Activated naive CD4-positive, alpha-beta T cell treated with anti-CD3 and anti-CD28 coated beads, Interleukin-2, amount 50 U/mL, for 72 hours (primary cell): ENCODE results near the gene SDR42E1. TPM values are rescaled to one million over a fixed set of nuclear protein-coding genes. Genes with fewer than 3 reads are reported as not detected.
"Not testable (repeated sequence)": the region's sequence is repeated elsewhere in the genome, so short reads cannot be mapped to it uniquely, and the experiment has no call there.

Source experiments
- ATAC-seq, 2 donors: fragments of 150-1000 bp; cut with Tn5 transposase; 2 replicates each; pipeline ENCODE4 v1.10.0; 2021; ENCODE audit warnings: mild to moderate bottlenecking in 2 of 2, moderate library complexity in 2 of 2
- DNase-seq, 2 donors: peaks; one replicate each; pipeline ENCODE4 v3.0.0; 2021 to 2022; ENCODE audit warnings: low spot score in 2 of 2
- H3K27ac Mint-ChIP-seq, 2 donors: one replicate each; pipeline ENCODE4 v1.8.0; 2022; ENCODE audit warnings: mild to moderate bottlenecking in 2 of 2, mixed read lengths in 2 of 2
- H3K36me3 Mint-ChIP-seq, 2 donors: one replicate each; pipeline ENCODE4 v1.8.0; 2022; ENCODE audit warnings: mixed read lengths in 2 of 2
- H3K9me3 Mint-ChIP-seq, 2 donors: one replicate each; pipeline ENCODE4 v1.8.0; 2022; ENCODE audit warnings: mixed read lengths in 2 of 2
- total RNA-seq, 2 donors: library from RNA; stranded (reverse); gene quantifications; one replicate each; pipeline ENCODE4 v1.2.3, GENCODE V29; 2022

The SDR42E1 gene
- total RNA-seq, 2 donors from 2014 or later, result 0.07 to 11.0 TPM

DNA sequence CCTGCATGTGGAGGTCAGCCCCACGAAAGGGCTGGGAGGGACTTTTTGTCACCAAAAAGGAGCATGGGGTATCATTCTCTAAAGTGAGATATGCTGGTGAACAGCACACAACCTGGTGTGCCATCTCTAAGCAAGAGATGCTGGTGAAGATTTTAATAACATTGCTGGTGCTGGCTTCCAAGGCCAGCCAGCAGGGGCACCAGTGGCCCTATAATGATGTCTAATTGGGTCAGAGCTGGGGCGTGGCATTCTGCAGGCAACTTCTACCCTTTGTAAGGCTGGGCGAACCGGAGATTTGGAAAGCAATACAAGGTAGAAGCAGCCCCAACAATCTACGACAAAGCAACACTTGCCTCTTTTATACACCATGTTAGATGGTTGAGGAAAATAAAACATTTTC lies 16.8 kb downstream of the SDR42E1 start:
- DNase-seq (no peak), ATAC-seq (no peak)
- peaks cover 6 to 7% of the 10 kb centered on the region in 2 donors for H3K36me3 Mint-ChIP-seq
- H3K9me3 Mint-ChIP-seq, result no peaks in the 10 kb centered on the region
- no peak overlapping the region for H3K27ac Mint-ChIP-seq

DNA sequence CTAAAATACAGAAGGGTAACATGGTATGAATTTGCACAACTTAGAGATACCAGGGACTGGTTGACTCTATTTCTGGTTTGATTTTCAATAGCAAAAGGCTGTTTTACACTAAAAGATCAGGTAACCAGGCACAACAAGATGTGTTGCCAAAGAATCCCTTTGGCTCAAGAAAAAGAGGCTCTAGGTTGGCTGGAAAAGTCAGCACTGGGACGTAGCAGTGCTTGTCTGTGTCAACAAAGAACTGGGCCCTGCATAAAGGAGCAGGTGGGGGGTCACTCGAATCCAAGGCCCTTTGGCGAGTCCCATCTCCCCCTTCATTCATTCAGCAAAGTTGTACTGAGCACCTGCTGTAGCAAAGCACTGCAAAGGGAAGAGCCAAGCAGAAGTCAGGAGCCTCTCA lies 18.4 kb downstream of the SDR42E1 start:
- Mint-ChIP-seq H3K27ac (no peak overlapping the region), H3K36me3 (no peaks in the 10 kb centered on the region), H3K9me3 (no peaks in the 10 kb centered on the region)
- DNase-seq (no peak), ATAC-seq (no peak)

DNA sequence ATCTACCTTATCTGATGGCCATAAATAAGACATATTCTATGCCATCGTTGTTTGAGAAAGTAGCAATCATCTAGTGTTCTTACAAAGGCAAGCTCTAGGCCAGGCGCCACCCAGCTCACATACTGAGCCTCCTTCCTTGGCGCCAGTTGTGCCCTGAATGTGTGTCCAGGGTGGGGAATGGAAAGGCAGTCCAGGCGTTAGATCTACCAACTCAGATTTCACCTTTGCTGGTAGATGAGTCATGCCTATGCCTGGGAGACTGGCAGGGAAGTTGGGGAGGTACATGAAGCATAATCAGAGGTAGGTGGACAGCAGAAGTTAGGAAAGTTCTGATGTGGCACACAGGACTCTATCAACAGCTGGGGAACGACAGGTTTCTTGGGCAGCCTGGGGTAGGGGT lies 23.6 kb downstream of the SDR42E1 start:
- H3K9me3 Mint-ChIP-seq, result no peaks in the 10 kb centered on the region

DNA sequence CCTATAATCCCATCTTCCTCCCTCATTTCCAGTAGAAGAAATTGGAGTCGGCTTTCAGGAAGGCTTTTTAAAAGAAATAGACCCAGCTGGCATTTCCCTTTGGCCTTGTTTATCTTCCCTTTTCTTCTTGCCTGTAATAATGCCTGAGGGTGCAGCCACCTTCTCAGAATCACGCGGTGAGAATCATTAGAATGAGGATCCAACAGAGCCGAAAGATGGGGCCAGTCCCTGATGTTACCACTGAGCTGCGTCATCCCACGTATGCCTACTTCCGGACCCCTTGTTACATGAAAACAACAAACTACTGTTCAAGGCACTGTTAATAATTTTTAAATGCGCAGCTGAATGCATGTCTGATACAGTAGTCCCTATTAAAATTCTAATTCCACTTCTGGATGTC lies 24.1 kb downstream of the SDR42E1 start:
- Mint-ChIP-seq H3K9me3 (no peaks in the 10 kb centered on the region), H3K27ac (no peak overlapping the region), H3K36me3 (no peaks in the 10 kb centered on the region)
- no peak for DNase-seq
- ATAC-seq, result no peak

More for the DNA sequence above, 23.6 kb downstream of the SDR42E1 start:
- ATAC-seq (no peak), DNase-seq (no peak)
- no peaks in the 10 kb centered on the region for H3K36me3 Mint-ChIP-seq
- no peak overlapping the region for H3K27ac Mint-ChIP-seq

DNA sequence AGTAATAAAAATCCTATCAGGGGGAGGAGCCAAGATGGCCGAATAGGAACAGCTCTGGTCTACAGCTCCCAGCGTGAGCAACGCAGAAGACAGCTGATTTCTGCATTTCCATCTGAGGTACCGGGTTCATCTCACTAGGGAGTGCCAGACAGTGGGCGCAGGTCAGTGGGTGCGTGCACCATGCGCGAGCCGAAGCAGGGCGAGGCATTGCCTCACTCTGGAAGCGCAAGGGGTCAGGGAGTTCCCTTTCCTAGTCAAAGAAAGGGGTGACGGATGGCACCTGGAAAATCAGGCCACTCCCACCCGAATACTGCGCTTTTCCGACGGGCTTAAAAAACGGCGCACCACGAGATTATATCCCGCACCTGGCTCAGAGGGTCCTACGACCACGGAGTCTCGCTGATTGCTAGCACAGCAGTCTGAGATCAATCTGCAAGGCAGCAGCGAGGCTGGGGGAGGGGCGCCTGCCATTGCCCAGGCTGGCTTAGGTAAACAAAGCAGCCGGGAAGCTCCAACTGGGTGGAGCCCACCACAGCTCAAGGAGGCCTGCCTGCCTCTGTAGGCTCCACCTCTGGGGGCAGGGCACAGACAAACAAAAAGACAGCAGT lies 33.8 kb downstream of the SDR42E1 start:
- not testable (repeated sequence) for ATAC-seq, H3K27ac Mint-ChIP-seq, DNase-seq
- Mint-ChIP-seq H3K9me3 (peaks cover 4 to 14% of the 10 kb centered on the region in 2 donors), H3K36me3 (peaks cover 6 to 30% of the 10 kb centered on the region in 2 donors)

DNA sequence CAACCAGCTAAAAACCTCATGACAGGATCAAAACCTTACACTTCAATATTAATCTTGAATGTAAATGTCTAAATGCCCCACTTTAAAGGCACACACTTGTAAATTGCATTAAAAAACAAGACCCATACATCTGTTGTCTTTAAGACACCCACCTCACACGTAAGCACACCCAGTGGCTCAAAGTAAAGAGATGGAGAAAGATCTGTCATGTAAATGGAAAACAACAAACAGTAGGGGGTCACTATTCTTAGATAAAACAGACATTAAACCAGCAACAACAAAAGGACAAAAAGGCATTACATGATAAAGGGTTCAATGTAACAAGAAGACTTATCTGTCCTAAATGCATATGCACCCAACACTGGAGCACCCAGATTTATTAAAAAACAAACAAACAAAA lies 35.6 kb downstream of the SDR42E1 start:
- ATAC-seq (no peak), DNase-seq (no peak)
- no peak overlapping the region for H3K27ac Mint-ChIP-seq
- H3K9me3 Mint-ChIP-seq, result peaks cover 20 to 26% of the 10 kb centered on the region in 2 donors
- peaks cover 6 to 30% of the 10 kb centered on the region in 2 donors for H3K36me3 Mint-ChIP-seq

DNA sequence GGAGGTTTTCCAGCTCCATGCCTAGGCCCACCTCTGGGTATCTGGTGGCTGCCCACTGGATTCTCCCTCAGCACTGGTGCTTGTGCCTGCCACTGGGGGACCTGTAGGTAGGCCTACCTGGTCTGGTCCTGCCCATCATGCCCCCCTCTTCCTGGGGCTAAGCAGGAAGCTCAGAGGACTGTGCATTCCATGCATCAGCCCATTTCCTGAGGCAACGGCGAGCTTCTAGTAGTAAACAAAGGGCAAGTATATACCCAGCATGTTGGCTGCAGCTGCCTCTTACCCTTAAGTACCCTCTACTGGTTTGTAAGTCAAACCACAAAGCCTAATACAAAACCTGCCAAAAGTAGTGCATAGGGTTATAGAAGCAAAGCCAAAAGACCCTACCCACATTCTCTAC lies 37.5 kb downstream of the SDR42E1 start:
- H3K9me3 Mint-ChIP-seq, result peaks cover 25 to 27% of the 10 kb centered on the region in 2 donors
- H3K27ac Mint-ChIP-seq, result no peak overlapping the region
- peaks cover 6 to 37% of the 10 kb centered on the region in 2 donors for H3K36me3 Mint-ChIP-seq
- DNase-seq (no peak), ATAC-seq (no peak)

DNA sequence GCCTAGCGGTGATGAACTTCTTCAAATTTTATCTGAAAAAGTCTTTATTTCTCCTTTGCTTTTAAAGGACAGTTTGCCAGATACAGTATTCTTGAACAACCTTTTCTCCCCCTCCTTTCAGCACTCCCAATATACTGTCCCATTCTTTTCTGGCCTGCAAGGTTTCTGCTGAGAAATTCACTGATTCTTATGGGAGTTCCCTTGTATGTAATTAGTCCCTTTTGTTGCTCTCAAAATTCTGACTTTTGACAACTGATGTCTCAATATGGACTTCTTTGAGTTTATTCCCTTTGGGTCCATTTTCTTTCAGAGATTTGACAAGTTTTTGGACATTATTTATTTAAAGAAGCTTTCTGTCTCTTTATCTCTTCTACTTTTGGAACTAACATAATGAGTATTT lies 39.4 kb downstream of the SDR42E1 start:
- ATAC-seq (no peak), DNase-seq (no peak)
- Mint-ChIP-seq H3K36me3 (peaks cover 2 to 33% of the 10 kb centered on the region in 2 donors), H3K27ac (no peak overlapping the region), H3K9me3 (peaks cover 24 to 25% of the 10 kb centered on the region in 2 donors)

DNA sequence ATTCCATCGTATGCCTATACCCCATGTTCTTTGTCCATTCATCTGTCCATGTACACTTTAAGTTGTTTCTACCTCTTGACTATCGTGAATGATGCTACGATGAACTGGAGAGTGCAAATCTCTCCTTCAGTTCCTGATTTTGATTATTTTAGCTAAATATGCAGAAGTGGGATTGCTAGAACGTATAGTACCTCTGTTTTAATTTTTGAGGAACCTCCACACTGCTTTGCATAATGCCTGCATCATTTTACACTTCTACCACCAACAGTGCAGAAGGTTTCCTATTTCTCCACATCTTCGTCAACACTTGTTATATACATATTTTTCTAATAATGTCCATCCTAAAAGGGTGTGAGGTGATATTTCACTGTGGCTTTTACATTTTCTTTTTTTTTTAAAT lies 43.9 kb downstream of the SDR42E1 start:
- peaks cover 13 to 21% of the 10 kb centered on the region in 2 donors for H3K9me3 Mint-ChIP-seq

DNA sequence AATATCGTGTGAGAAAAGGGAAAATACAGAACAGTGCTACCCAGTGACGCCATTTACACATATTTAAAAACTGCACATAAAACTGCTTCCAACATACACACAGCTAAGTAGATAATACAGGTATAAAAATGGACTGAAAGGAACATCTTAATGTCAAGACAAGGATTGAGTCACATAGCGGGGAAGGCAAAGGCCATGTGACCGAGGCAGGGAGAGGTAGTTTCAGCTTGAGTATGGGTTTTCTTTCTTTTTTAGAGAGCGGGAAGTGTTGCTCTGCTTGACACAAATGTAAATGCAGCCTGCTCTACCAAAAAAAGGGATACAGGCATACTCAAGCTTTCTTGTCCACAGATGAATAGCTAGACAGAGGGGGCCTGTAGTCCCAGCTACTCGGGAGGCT lies 46.5 kb downstream of the SDR42E1 start:
- no peak overlapping the region for H3K27ac Mint-ChIP-seq
- ATAC-seq (no peak), DNase-seq (no peak)
- peaks cover 0 to 5% of the 10 kb centered on the region in 2 donors for H3K9me3 Mint-ChIP-seq
- H3K36me3 Mint-ChIP-seq, result peaks cover 0 to 7% of the 10 kb centered on the region in 2 donors

More for the DNA sequence above, 43.9 kb downstream of the SDR42E1 start:
- DNase-seq (no peak), ATAC-seq (no peak)
- Mint-ChIP-seq H3K36me3 (peaks cover 0 to 7% of the 10 kb centered on the region in 2 donors), H3K27ac (no peak overlapping the region)

DNA sequence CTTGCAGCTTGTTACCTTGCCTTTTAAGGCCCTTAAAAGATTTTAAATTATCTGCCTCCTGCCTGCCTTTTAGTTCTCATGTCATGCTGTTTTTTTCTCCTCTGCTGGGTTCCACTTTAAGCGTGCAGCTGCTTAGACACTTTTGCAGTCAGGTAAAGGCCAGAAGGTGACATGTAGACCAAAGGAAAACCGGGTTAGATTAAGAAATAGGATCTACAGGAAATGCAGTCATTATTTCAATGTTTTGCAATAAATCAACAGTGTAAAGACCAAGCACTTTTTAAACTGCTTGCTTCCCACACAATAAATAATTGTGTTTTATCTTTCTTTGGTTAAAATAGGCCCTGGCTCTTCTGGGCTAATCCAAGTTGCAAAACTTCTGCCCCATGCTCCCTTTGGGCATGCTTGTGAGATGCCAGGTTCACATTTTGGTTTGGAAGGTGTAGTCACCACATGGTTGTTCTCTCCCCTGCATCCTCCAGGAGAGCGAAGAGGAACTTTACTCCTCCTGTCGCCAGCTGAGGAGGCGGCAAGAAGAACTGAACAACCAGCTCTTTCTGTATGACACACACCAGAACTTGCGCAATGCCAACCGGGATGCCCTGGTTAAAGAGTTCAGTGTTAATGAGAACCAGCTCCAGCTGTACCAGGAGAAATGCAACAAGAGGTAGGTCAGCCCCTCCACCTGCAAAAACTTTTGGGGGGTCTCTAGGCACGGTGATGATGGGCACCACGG lies 54.9 kb downstream of the SDR42E1 start:
- no peaks in the 10 kb centered on the region for H3K36me3 Mint-ChIP-seq
- no peak for DNase-seq
- H3K9me3 Mint-ChIP-seq, result peaks cover 7 to 8% of the 10 kb centered on the region in 2 donors
- no peak overlapping the region for H3K27ac Mint-ChIP-seq
- no peak for ATAC-seq

DNA sequence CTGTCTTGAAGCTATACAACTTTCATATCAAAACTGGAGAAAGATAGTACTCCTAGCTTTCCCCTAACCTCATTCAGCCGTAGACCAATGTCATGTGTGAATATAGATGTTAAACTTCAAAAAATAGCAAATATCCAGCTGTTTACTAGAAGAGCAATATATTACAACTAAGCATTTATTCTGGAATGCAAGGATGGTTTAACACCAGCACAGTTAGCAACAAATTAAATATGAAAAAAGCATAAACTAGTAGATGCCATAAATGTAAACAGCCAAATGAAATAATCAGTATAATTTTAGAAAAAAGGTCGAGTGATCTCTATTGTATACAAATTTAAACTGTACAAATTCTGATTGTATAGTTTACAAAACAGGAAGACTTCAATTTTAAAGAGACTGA lies 59.7 kb downstream of the SDR42E1 start:
- no peak for ATAC-seq
- DNase-seq, result no peak
- Mint-ChIP-seq H3K9me3 (peaks cover 8 to 10% of the 10 kb centered on the region in 2 donors), H3K27ac (no peak overlapping the region), H3K36me3 (no peaks in the 10 kb centered on the region)

DNA sequence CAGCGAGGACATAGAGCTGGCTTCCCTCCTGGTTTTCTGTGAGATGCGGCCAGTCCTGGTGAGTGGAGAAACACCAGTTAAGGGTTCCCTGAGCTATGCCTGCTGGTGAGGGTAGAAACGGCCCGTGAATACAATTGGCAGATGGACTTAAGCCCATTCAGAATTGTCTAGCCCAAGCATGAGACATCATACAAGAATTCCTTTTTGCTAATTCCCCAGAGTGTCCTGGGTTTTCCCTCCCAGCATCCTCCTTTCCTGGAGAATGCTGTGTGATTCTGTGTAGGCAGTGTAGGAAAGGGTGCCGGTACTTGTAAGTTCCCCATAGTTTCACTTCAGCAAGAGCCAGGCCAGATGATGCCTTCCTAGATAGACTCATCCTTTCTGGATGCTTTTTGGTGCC lies 65.1 kb downstream of the SDR42E1 start:
- DNase-seq (no peak), ATAC-seq (no peak)
- Mint-ChIP-seq H3K27ac (no peak overlapping the region), H3K36me3 (no peaks in the 10 kb centered on the region), H3K9me3 (peaks cover 0 to 2% of the 10 kb centered on the region in 2 donors)

DNA sequence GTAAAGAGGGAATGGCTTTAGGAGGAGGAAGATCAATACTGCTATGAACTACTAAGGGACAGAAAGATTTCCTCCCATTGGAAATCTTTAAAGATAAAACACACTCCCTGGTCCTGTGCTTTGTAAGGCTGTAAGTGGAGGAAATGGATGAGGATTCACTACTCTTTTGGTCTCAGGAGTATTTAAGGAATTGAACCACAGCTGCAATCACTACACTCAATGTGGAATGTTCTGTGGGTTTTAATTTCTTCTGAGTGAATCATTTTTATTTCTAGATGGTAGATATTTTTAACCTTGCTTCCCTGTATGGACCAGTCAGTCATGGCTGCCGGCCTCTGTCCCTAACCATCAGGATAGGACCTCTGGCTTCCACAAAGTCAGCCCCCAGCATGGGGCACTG lies 65.6 kb downstream of the SDR42E1 start:
- H3K27ac Mint-ChIP-seq, result no peak overlapping the region
- H3K9me3 Mint-ChIP-seq, result no peaks in the 10 kb centered on the region
- DNase-seq (no peak), ATAC-seq (no peak)
- no peaks in the 10 kb centered on the region for H3K36me3 Mint-ChIP-seq

DNA sequence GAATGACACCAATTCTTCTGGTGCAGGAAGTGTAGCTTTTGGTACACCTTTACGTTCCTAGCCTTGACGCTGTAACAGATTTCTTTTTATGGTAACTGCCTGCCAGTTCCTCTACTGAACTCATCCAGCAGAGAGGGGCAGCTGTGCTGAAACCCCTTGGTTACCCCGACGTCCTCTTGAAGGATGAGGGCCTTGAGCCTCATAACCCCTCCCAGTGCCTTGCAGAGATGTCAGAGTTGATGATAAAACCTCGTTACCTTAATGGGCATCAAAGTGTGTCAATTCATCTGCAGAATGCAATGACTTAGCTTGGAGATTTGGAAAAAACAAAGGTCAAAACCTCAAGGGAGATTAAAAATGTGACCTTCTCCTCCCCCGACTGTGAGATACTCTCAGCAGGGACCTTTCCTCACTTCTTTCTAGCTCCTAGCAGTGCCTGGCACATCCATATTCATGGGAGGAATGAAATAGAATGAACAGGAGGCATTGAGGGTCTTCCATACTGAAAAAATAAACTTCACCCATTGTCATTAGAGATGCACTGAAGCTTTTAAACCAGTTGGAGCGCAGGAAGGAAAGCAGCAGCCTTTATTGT lies 69.2 kb downstream of the SDR42E1 start:
- ATAC-seq, result no peak
- H3K9me3 Mint-ChIP-seq, result no peaks in the 10 kb centered on the region
- no peak for DNase-seq
- H3K36me3 Mint-ChIP-seq, result no peaks in the 10 kb centered on the region
- H3K27ac Mint-ChIP-seq, result no peak overlapping the region

DNA sequence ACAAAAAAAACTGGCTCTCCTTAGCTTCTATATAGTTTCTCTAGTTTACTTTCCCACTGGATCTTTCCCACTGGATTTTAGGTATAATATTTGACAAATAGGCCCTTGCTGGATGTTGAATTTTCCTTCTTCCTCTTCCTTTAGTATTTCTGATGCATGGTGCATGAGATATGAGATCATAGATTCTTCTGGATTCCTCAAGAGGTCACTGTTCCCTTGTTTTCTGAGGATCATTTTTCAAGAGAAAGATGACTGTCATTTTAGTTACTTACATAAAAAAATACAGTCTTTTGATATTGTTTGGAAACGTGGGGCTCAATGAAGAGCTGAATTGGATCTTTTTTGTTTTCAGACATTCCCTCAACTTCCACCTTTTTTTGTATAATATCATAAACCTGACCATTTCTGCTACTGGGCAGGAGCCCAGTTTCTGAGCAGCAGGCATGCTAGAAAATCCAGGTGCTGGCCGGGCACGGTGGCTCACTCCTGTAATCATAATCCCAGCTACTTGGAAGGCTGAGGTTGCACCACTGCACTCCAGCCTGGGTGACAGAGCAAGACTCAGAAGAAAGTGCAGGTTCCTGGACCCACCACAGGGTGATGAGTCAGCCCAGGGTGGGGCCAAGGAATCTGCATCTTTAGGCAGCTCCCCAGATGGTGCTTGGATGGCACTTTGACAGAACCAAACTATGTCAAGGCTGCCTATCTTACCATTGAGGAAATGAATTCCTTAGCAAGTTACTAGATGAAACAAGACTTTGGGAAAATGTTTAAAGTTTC lies 70.3 kb downstream of the SDR42E1 start:
- no peak overlapping the region for H3K27ac Mint-ChIP-seq
- no peaks in the 10 kb centered on the region for H3K9me3 Mint-ChIP-seq
- ATAC-seq (peak in 1 of 2 donors; percentile 52), DNase-seq (no peak)
- H3K36me3 Mint-ChIP-seq, result no peaks in the 10 kb centered on the region
